Stimulated activated naive CD8-positive, alpha-beta T cell treated with anti-CD3 and anti-CD28 coated beads, Interleukin-15, amount 100 ng/mL, for 72 hours (primary cell): Measurements from ENCODE around the gene ST6GALNAC6.

ENCODE experiments used
- ATAC-seq: fragments of 150-1000 bp; cut with Tn5 transposase; 2 replicates; pipeline ENCODE4 v1.10.0; 2021; ENCODE audit warnings: mild to moderate bottlenecking, moderate library complexity
- DNase-seq, 2 donors: peaks; one replicate each; pipeline ENCODE4 v3.0.0; 2021 to 2022
- H3K27ac Mint-ChIP-seq, 2 donors: one replicate each; pipeline ENCODE4 v1.8.0; 2022; ENCODE audit warnings: mild to moderate bottlenecking in 2 of 2, mixed read lengths in 2 of 2, moderate library complexity in 2 of 2
- H3K27me3 Mint-ChIP-seq: one replicate; pipeline ENCODE4 v1.8.0; 2022; ENCODE audit warnings: mixed read lengths
- H3K4me1 Mint-ChIP-seq: one replicate; pipeline ENCODE4 v1.8.0; 2022; ENCODE audit warnings: mild to moderate bottlenecking, mixed read lengths
- H3K4me3 Mint-ChIP-seq, 2 donors: one replicate each; pipeline ENCODE4 v1.8.0; 2022; ENCODE audit warnings: mild to moderate bottlenecking in 2 of 2, mixed read lengths in 2 of 2, moderate library complexity in 1 of 2
- H3K9me3 Mint-ChIP-seq, 2 donors: one replicate each; pipeline ENCODE4 v1.8.0; 2022; ENCODE audit warnings: mixed read lengths in 2 of 2

ST6GALNAC6 gene

GRCh38 chr9:127899128-127899943 lies at the start of gene ST6GALNAC6:
Gene ST6GALNAC6, minus strand, starts transcription at chr9:127899603. Its CDS starts 1,622 bp downstream, at chr9:127897981.
- peak; percentile 80 for ATAC-seq
- DNase-seq: peak; percentile 73 to 77
- Mint-ChIP-seq H3K27ac (peak within 1 kb of the TSS; percentile 81 to 89), H3K9me3 (peaks cover 0 to 13% of the 10 kb centered on the region in 2 donors), H3K4me3 (peak within 1 kb of the TSS; percentile 87 to 88), H3K4me1 (peaks cover 69% of the 10 kb centered on the region), H3K27me3 (no peaks in the 10 kb centered on the region)

- H3K4me3 Mint-ChIP-seq: no peak overlapping the region
- peak overlapping the region in 1 of 2 donors; percentile 88 for H3K27ac Mint-ChIP-seq
- ATAC-seq (no peak), DNase-seq (no peak)
- no peaks in the 10 kb centered on the region for H3K27me3 Mint-ChIP-seq
- H3K9me3 Mint-ChIP-seq: no peaks in the 10 kb centered on the region
- H3K4me1 Mint-ChIP-seq: peaks cover 98% of the 10 kb centered on the region
These were observed 48.7 kb upstream of the ST6GALNAC6 start for GRCh38 chr9:127947841-127948710.

GRCh38 chr9:127946728-127947127 lies 47.3 kb upstream of the ST6GALNAC6 start:
- Mint-ChIP-seq H3K27ac (peak overlapping the region; percentile 87 to 88), H3K4me1 (peaks cover 98% of the 10 kb centered on the region), H3K9me3 (no peaks in the 10 kb centered on the region), H3K27me3 (no peaks in the 10 kb centered on the region), H3K4me3 (no peak overlapping the region)
- DNase-seq: no peak
- no peak for ATAC-seq

- ATAC-seq (no peak), DNase-seq (no peak)
- Mint-ChIP-seq H3K27ac (peak overlapping the region; percentile 17 to 49), H3K4me3 (no peak overlapping the region), H3K4me1 (peaks cover 93% of the 10 kb centered on the region), H3K27me3 (no peaks in the 10 kb centered on the region), H3K9me3 (no peaks in the 10 kb centered on the region)
These were observed 46.5 kb upstream of the ST6GALNAC6 start for GRCh38 chr9:127945942-127946341.

GRCh38 chr9:127945338-127945737 lies 45.9 kb upstream of the ST6GALNAC6 start:
- Mint-ChIP-seq H3K27ac (peak overlapping the region in 1 of 2 donors; percentile 49), H3K4me3 (no peak overlapping the region), H3K4me1 (peaks cover 87% of the 10 kb centered on the region), H3K27me3 (no peaks in the 10 kb centered on the region), H3K9me3 (no peaks in the 10 kb centered on the region)
- DNase-seq: no peak
- no peak for ATAC-seq

- H3K4me1 Mint-ChIP-seq: peaks cover 81% of the 10 kb centered on the region
- no peak for ATAC-seq
- DNase-seq: no peak
- no peaks in the 10 kb centered on the region for H3K9me3 Mint-ChIP-seq
- H3K27ac Mint-ChIP-seq: peak overlapping the region in 1 of 2 donors; percentile 54
- no peak overlapping the region for H3K4me3 Mint-ChIP-seq
- H3K27me3 Mint-ChIP-seq: no peaks in the 10 kb centered on the region
These were observed 45.3 kb upstream of the ST6GALNAC6 start for GRCh38 chr9:127944586-127945218.

GRCh38 chr9:127943731-127944144 lies 44.3 kb upstream of the ST6GALNAC6 start:
- no peaks in the 10 kb centered on the region for H3K27me3 Mint-ChIP-seq
- H3K4me1 Mint-ChIP-seq: peaks cover 75% of the 10 kb centered on the region
- peak overlapping the region in 1 of 2 donors; percentile 38 for H3K4me3 Mint-ChIP-seq
- ATAC-seq (peak; percentile 82), DNase-seq (peak; percentile 73 to 74)
- H3K9me3 Mint-ChIP-seq: no peaks in the 10 kb centered on the region
- H3K27ac Mint-ChIP-seq: peak overlapping the region; percentile 83 to 92

- Mint-ChIP-seq H3K4me1 (peaks cover 75% of the 10 kb centered on the region), H3K27ac (peak overlapping the region in 1 of 2 donors; percentile 92), H3K27me3 (no peaks in the 10 kb centered on the region), H3K9me3 (no peaks in the 10 kb centered on the region), H3K4me3 (no peak overlapping the region)
- ATAC-seq (peak; percentile 4), DNase-seq (no peak)
These were observed 43.7 kb upstream of the ST6GALNAC6 start for GRCh38 chr9:127943011-127943662.

GRCh38 chr9:127942216-127943010 lies 43.0 kb upstream of the ST6GALNAC6 start:
- no peak overlapping the region for H3K4me3 Mint-ChIP-seq
- H3K27ac Mint-ChIP-seq: peak overlapping the region in 1 of 2 donors; percentile 65
- peak; percentile 47 for ATAC-seq
- H3K9me3 Mint-ChIP-seq: no peaks in the 10 kb centered on the region
- DNase-seq: peak; percentile 57 to 65
- H3K27me3 Mint-ChIP-seq: no peaks in the 10 kb centered on the region
- peaks cover 75% of the 10 kb centered on the region for H3K4me1 Mint-ChIP-seq

GRCh38 chr9:127941961-127942215 lies 42.5 kb upstream of the ST6GALNAC6 start:
- peaks cover 75% of the 10 kb centered on the region for H3K4me1 Mint-ChIP-seq
- no peak overlapping the region for H3K27ac Mint-ChIP-seq
- ATAC-seq (no peak), DNase-seq (no peak)
- H3K9me3 Mint-ChIP-seq: no peaks in the 10 kb centered on the region
- H3K4me3 Mint-ChIP-seq: no peak overlapping the region
- no peaks in the 10 kb centered on the region for H3K27me3 Mint-ChIP-seq

GRCh38 chr9:127941062-127941960 lies 41.9 kb upstream of the ST6GALNAC6 start:
- Mint-ChIP-seq H3K4me1 (peaks cover 75% of the 10 kb centered on the region), H3K27ac (peak overlapping the region in 1 of 2 donors; percentile 6)
- ATAC-seq: no peak

GRCh38 chr9:127940593-127940992 lies 41.2 kb upstream of the ST6GALNAC6 start:
- Mint-ChIP-seq H3K4me3 (no peak overlapping the region), H3K27me3 (no peaks in the 10 kb centered on the region), H3K4me1 (peaks cover 75% of the 10 kb centered on the region), H3K9me3 (no peaks in the 10 kb centered on the region), H3K27ac (no peak overlapping the region)
- no peak for ATAC-seq
- no peak for DNase-seq

More at GRCh38 chr9:127941062-127941960, 41.9 kb upstream of the ST6GALNAC6 start:
- Mint-ChIP-seq H3K27me3 (no peaks in the 10 kb centered on the region), H3K9me3 (no peaks in the 10 kb centered on the region), H3K4me3 (no peak overlapping the region)
- DNase-seq: no peak

- peak overlapping the region; percentile 54 to 62 for H3K4me3 Mint-ChIP-seq
- DNase-seq (no peak), ATAC-seq (no peak)
- peak overlapping the region in 1 of 2 donors; percentile 91 for H3K27ac Mint-ChIP-seq
- no peaks in the 10 kb centered on the region for H3K9me3 Mint-ChIP-seq
- H3K27me3 Mint-ChIP-seq: no peaks in the 10 kb centered on the region
- H3K4me1 Mint-ChIP-seq: peaks cover 75% of the 10 kb centered on the region
These were observed 38.9 kb upstream of the ST6GALNAC6 start for GRCh38 chr9:127938298-127938690.
